ENCODE measurements around the gene MRPL33. TPM values are rescaled to one million over a fixed set of nuclear protein-coding genes. Genes with fewer than 3 reads are reported as not detected.

Gene MRPL33
- total RNA-seq, 1 donor from 2014 or later, result 54.6 TPM

DNA sequence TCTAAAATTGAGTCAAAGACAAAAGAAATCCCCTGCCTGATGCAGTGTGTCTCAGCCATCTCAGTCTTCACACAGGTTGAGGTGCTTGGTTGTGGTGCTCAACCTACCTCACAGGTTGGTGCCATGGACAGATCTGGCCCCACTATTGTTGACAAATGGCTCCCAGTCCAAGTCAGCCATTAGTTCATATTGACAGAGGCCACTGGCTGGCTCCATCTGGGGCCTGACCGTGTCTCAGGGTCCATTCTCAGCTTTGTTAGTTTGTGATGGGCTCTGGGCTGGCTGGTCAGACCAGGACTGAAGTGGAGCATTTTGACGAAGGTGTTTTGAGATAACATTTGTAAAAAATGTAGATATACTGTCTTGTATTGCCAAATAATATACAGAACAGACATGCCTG lies 36.9 kb downstream of the MRPL33 start:
- Mint-ChIP-seq H3K4me3 (no peak overlapping the region), H3K4me1 (ENCODE audit: unreplicated experiment) (no peaks in the 10 kb centered on the region), H3K27ac (no peak overlapping the region), H3K36me3 (no peaks in the 10 kb centered on the region), H3K9me3 (no peaks in the 10 kb centered on the region), H3K27me3 (no peaks in the 10 kb centered on the region)
- no peak for TF ChIP-seq CTCF (conservative IDR thresholded peaks at IDR 0.05)
- DNase-seq (ENCODE audit: extremely low spot score, unreplicated experiment), result no peak

GRCh38 chr2:27808984-27809383 lies 37.5 kb downstream of the MRPL33 start:
- H3K4me3 Mint-ChIP-seq, result no peak overlapping the region
- H3K4me1 Mint-ChIP-seq (ENCODE audit: unreplicated experiment), result no peaks in the 10 kb centered on the region
- H3K9me3 Mint-ChIP-seq, result no peaks in the 10 kb centered on the region
- no peak for DNase-seq (ENCODE audit: extremely low spot score, unreplicated experiment)
- H3K27ac Mint-ChIP-seq, result no peak overlapping the region
- H3K36me3 Mint-ChIP-seq, result no peaks in the 10 kb centered on the region
- TF ChIP-seq CTCF (conservative IDR thresholded peaks at IDR 0.05), result no peak
- no peaks in the 10 kb centered on the region for H3K27me3 Mint-ChIP-seq

GRCh38 chr2:27809761-27810241 lies 38.3 kb downstream of the MRPL33 start:
- Mint-ChIP-seq H3K4me3 (no peak overlapping the region), H3K36me3 (no peaks in the 10 kb centered on the region), H3K27me3 (no peaks in the 10 kb centered on the region), H3K9me3 (no peaks in the 10 kb centered on the region), H3K27ac (no peak overlapping the region), H3K4me1 (ENCODE audit: unreplicated experiment) (no peaks in the 10 kb centered on the region)
- no peak for TF ChIP-seq CTCF (conservative IDR thresholded peaks at IDR 0.05)
- DNase-seq (ENCODE audit: extremely low spot score, unreplicated experiment), result no peak

GRCh38 chr2:27810455-27810854 lies 38.9 kb downstream of the MRPL33 start:
- no peaks in the 10 kb centered on the region for H3K9me3 Mint-ChIP-seq
- no peaks in the 10 kb centered on the region for H3K4me1 Mint-ChIP-seq (ENCODE audit: unreplicated experiment)
- H3K36me3 Mint-ChIP-seq, result no peaks in the 10 kb centered on the region
- TF ChIP-seq CTCF (conservative IDR thresholded peaks at IDR 0.05), result no peak
- no peaks in the 10 kb centered on the region for H3K27me3 Mint-ChIP-seq
- H3K4me3 Mint-ChIP-seq, result no peak overlapping the region
- H3K27ac Mint-ChIP-seq, result no peak overlapping the region
- DNase-seq (ENCODE audit: extremely low spot score, unreplicated experiment), result no peak

- no peak for DNase-seq (ENCODE audit: extremely low spot score, unreplicated experiment)
- no peaks in the 10 kb centered on the region for H3K27me3 Mint-ChIP-seq
- TF ChIP-seq CTCF (conservative IDR thresholded peaks at IDR 0.05), result no peak
- H3K36me3 Mint-ChIP-seq, result no peaks in the 10 kb centered on the region
- H3K4me1 Mint-ChIP-seq (ENCODE audit: unreplicated experiment), result no peaks in the 10 kb centered on the region
- H3K9me3 Mint-ChIP-seq, result no peaks in the 10 kb centered on the region
- no peak overlapping the region for H3K4me3 Mint-ChIP-seq
- H3K27ac Mint-ChIP-seq, result no peak overlapping the region
Measured at GRCh38 chr2:27811768-27812167, 40.2 kb downstream of the MRPL33 start.

DNA sequence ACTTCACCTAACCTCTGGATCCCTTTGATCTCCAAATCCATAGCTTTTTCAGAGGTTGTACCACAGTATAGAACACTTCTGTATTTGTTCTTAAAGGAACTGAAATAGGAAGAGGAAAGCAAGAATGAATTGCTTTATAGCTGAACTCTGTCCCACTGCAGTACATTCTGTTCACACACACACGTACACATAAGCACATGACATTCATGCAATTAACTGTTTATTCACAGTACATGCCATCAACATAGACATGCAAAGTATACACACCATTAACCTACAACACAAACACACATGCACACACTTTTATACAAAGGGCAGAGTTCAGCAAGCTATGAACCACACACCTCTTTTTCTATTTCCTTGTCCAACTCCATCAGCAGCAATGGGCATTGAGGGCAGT lies 43.2 kb downstream of the MRPL33 start:
- Mint-ChIP-seq H3K4me3 (no peak overlapping the region), H3K4me1 (ENCODE audit: unreplicated experiment) (no peaks in the 10 kb centered on the region), H3K36me3 (no peaks in the 10 kb centered on the region), H3K27me3 (no peaks in the 10 kb centered on the region), H3K27ac (no peak overlapping the region), H3K9me3 (no peaks in the 10 kb centered on the region)
- no peak for DNase-seq (ENCODE audit: extremely low spot score, unreplicated experiment)
- TF ChIP-seq CTCF (conservative IDR thresholded peaks at IDR 0.05), result no peak
